DLD1 (cell line): ENCODE results near the gene S100PBP.

ENCODE experiments used
- in situ Hi-C: cut with HindIII; loops from 2 replicates; pipeline ENCODE4 v1.10.0; 2017; ENCODE audit warnings: low sequenced_read_pairs

The S100PBP gene

GRCh38 chr1:32885676-32886003 is 68.2 kb downstream of the S100PBP start:
- in situ Hi-C loops = no loop called here

GRCh38 chr1:32886004-32886827 is 68.8 kb downstream of the S100PBP start, which contains the start of gene HPCA:
TSS of gene HPCA (plus strand) at chr1:32886491. CDS start at chr1:32888899, 2,408 bp downstream.
- in situ Hi-C loops = no loop called here

GRCh38 chr1:32886828-32887414 is 69.5 kb downstream of the S100PBP start:
- in situ Hi-C loops = no loop called here

GRCh38 chr1:32887623-32888022 is 70.2 kb downstream of the S100PBP start:
- in situ Hi-C loops = no loop called here

- in situ Hi-C loops = no loop called here
Measured at GRCh38 chr1:32888134-32888533, 70.7 kb downstream of the S100PBP start.

- in situ Hi-C loops = no loop called here
Measured at GRCh38 chr1:32888677-32889420, 71.4 kb downstream of the S100PBP start.

GRCh38 chr1:32889731-32890278 is 72.4 kb downstream of the S100PBP start:
- in situ Hi-C loops = no loop called here

GRCh38 chr1:32890516-32891240 is 73.2 kb downstream of the S100PBP start:
- in situ Hi-C loops = no loop called here

- in situ Hi-C loops = no loop called here
Measured at GRCh38 chr1:32891241-32891570, 73.8 kb downstream of the S100PBP start.

- in situ Hi-C loops = no loop called here
Measured at GRCh38 chr1:32891630-32892029, 74.2 kb downstream of the S100PBP start.

- in situ Hi-C loops = no loop called here
Measured at GRCh38 chr1:32892368-32893197, 75.1 kb downstream of the S100PBP start.

- in situ Hi-C loops = no loop called here
Measured at GRCh38 chr1:32893198-32894018, 76.0 kb downstream of the S100PBP start.

GRCh38 chr1:32894019-32894600 is 76.7 kb downstream of the S100PBP start:
- in situ Hi-C loops = no loop called here

- in situ Hi-C loops = no loop called here
Measured at GRCh38 chr1:32894681-32895080, 77.2 kb downstream of the S100PBP start.

- in situ Hi-C loops = no loop called here
Measured at GRCh38 chr1:32895325-32896215, 78.1 kb downstream of the S100PBP start.

GRCh38 chr1:32896451-32896850 is 79.0 kb downstream of the S100PBP start:
- in situ Hi-C loops = no loop called here

- in situ Hi-C loops = no loop called here
Measured at GRCh38 chr1:32897082-32898049, 79.9 kb downstream of the S100PBP start.
